Vagina (tissue), 2 donors: ENCODE results near the gene SPRYD7. TPM values are rescaled to one million over a fixed set of nuclear protein-coding genes. Genes with fewer than 3 reads are reported as not detected.

ENCODE experiments used
- DNase-seq, 2 donors: peaks; one replicate each; pipeline ENCODE4 v3.0.0-alpha.2; 2017; ENCODE audit errors: extremely low spot score in 2 of 2
- H3K27ac ChIP-seq: fragments of 200-600 bp; sonication (generic); one replicate; pipeline ENCODE4 v1.5.1; 2019
- H3K27me3 ChIP-seq: fragments of 200-600 bp; sonication (generic); one replicate; pipeline ENCODE4 v1.5.1; 2019
- H3K36me3 ChIP-seq, 2 donors: fragments of 200-600 bp; sonication (generic); one replicate each; pipeline ENCODE4 v1.5.1; 2017 to 2019
- H3K4me1 ChIP-seq: fragments of 200-600 bp; sonication (generic); one replicate; pipeline ENCODE4 v1.5.1; 2019
- H3K4me3 ChIP-seq, 2 donors: fragments of 200-600 bp; sonication (generic); 1 replicate in 1 of 2; 2 replicates in 1 of 2; pipeline ENCODE4 v1.5.1; 2016 to 2019
- H3K9me3 ChIP-seq: fragments of 200-600 bp; sonication (generic); one replicate; pipeline ENCODE4 v1.5.1; 2019
- CTCF ChIP-seq, 3 experiments: fragments of 450-650 bp in 2 of 3; fragments of 200-600 bp in 1 of 3; sonication (generic) in 1 of 3; IDR thresholded peaks; one replicate each; pipeline ENCODE4 v1.5.1; 2017 to 2019; ENCODE audit warnings: antibody characterized with exemption in 3 of 3, mild to moderate bottlenecking in 2 of 3, moderate library complexity in 2 of 3
- POLR2A ChIP-seq, 2 donors: fragments of 450-650 bp; IDR thresholded peaks; one replicate each; pipeline ENCODE4 v1.6.1; 2017; ENCODE audit warnings: antibody characterized with exemption in 2 of 2, mild to moderate bottlenecking in 2 of 2, moderate library complexity in 2 of 2
- POLR2AphosphoS5 ChIP-seq, 2 donors: sonication (generic); formaldehyde crosslinking; IDR thresholded peaks; one replicate each; pipeline ENCODE4 v1.9.0; 2017; ENCODE audit warnings: antibody characterized with exemption in 2 of 2, mild to moderate bottlenecking in 2 of 2, low read depth in 1 of 2; ENCODE audit not compliant: insufficient read depth in 1 of 2
- intact Hi-C: fragments of 100-400 bp; cut with DNase I; formaldehyde crosslinking; loops from one replicate; pipeline ENCODE4 v1.15.1; 2023
- total RNA-seq: library from RNA; depleted of rRNA; stranded (reverse); fragments of >200 nt; gene quantifications from one replicate; pipeline ENCODE4 v1.2.3, GENCODE V29; 2016

SPRYD7 gene
- total RNA-seq, 1 donor from 2014 or later = 5.4 TPM

GRCh38 chr13:49898792-49899191 is 37.3 kb downstream of the SPRYD7 start:
- intact Hi-C loops = no loop called here
- TF ChIP-seq POLR2A (IDR thresholded peaks at IDR 0.05) = no peak
- no peak for TF ChIP-seq CTCF (IDR thresholded peaks at IDR 0.05)
- TF ChIP-seq POLR2AphosphoS5 (IDR thresholded peaks at IDR 0.05; ENCODE audit: insufficient read depth in 1 of 2, low read depth in 1 of 2) = no peak
- Histone ChIP-seq H3K4me3 (no peak overlapping the region), H3K4me1 (no peaks in the 10 kb centered on the region), H3K36me3 (no peaks in the 10 kb centered on the region), H3K27ac (no peak overlapping the region), H3K9me3 (no peaks in the 10 kb centered on the region), H3K27me3 (no peaks in the 10 kb centered on the region)
- no peak for DNase-seq

DNA sequence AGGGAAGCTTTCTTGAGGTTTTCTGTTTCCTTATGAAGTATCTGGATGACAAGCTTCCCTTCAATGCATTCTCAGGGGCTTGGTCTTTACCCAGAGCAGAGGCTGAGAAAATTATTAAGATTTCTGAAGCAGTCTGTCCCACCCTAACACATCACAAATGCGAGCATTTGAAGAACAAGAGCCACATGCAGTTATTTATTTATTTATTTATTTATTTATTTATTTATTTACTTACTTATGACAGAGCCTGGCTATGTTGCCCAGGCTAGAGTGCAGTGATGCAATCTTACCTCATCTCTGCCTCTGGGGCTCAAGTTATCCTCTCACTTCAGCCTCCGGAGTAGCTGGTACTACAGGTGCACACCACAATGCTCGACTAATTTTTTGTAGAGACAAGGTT is 38.4 kb downstream of the SPRYD7 start:
- H3K9me3 ChIP-seq = no peaks in the 10 kb centered on the region
- H3K27ac ChIP-seq = no peak overlapping the region
- intact Hi-C loops = no loop called here
- DNase-seq = no peak
- no peak for TF ChIP-seq CTCF (IDR thresholded peaks at IDR 0.05)
- TF ChIP-seq POLR2A (IDR thresholded peaks at IDR 0.05) = no peak
- TF ChIP-seq POLR2AphosphoS5 (IDR thresholded peaks at IDR 0.05; ENCODE audit: insufficient read depth in 1 of 2, low read depth in 1 of 2) = no peak
- no peaks in the 10 kb centered on the region for H3K36me3 ChIP-seq
- H3K4me3 ChIP-seq = no peak overlapping the region
- H3K27me3 ChIP-seq = no peaks in the 10 kb centered on the region
- H3K4me1 ChIP-seq = no peaks in the 10 kb centered on the region

DNA sequence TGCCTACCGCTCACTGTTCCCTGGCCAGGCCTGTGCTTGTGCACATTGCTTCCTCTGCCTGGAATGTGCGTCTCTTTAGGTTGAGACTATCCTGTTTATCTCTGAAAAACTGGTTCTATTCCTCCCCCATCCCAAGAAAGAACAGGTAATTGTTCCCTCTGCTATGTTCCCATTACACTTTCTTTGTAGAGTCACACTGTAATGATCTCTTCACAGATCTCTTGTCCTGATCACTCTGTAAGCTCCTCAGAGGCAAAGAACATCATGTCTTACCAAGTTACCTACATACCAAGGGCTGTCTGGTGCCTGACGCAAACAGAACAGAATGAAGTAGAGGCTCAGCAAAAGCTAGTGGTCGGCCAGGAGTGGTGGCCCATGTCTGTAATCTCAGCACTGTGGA is 40.3 kb downstream of the SPRYD7 start:
- no peak overlapping the region for H3K27ac ChIP-seq
- H3K36me3 ChIP-seq = no peaks in the 10 kb centered on the region
- no peak for TF ChIP-seq POLR2A (IDR thresholded peaks at IDR 0.05)
- no peak for TF ChIP-seq CTCF (IDR thresholded peaks at IDR 0.05)
- no peak for TF ChIP-seq POLR2AphosphoS5 (IDR thresholded peaks at IDR 0.05; ENCODE audit: insufficient read depth in 1 of 2, low read depth in 1 of 2)
- no peak for DNase-seq
- no peaks in the 10 kb centered on the region for H3K9me3 ChIP-seq
- no peaks in the 10 kb centered on the region for H3K27me3 ChIP-seq
- no peak overlapping the region for H3K4me3 ChIP-seq
- H3K4me1 ChIP-seq = no peaks in the 10 kb centered on the region
- intact Hi-C loops = no loop called here

DNA sequence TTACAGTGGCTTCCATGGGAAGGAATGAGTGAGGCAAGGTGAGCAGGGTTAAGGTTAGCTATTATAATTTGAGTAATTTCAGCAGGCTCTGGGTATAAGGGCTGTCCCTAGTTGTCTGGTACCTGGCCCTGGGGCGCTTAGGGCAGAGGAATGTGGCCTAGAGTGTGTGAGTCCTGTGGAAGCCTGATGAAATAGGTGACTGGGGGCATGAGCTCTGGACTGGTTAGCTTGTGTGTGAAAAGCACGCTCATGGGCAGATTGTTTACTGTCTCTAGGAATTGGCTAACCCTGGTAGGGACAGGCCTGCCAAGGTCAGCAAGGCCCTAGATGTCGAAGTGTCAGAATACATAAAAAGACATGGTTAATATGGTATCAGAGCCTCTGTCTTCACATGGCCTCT is 42.5 kb downstream of the SPRYD7 start:
- H3K4me3 ChIP-seq = no peak overlapping the region
- DNase-seq = no peak
- H3K36me3 ChIP-seq = no peaks in the 10 kb centered on the region
- no peaks in the 10 kb centered on the region for H3K27me3 ChIP-seq
- no peak overlapping the region for H3K27ac ChIP-seq
- intact Hi-C loops = no loop called here
- TF ChIP-seq CTCF (IDR thresholded peaks at IDR 0.05) (no peak), POLR2A (IDR thresholded peaks at IDR 0.05) (no peak)
- no peaks in the 10 kb centered on the region for H3K4me1 ChIP-seq
- H3K9me3 ChIP-seq = no peaks in the 10 kb centered on the region

DNA sequence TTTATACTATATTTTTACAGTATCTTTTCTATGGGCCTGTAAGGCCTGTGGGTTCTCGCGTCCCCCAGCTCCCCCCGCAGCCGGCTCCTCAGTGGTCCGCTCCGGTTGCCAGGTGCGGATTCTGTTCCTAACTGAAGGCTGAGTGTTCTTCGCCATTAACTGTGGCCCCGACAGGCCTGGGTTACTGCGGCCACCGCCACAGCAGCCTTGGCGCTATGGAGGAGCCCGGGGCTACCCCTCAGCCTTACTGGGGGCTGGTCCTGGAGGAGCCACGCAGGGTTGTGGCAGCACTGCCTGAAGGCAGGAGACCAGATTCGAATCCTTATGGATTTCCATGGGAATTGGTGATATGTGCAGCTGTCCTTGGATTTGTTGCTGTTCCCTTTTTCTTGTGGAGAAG is 45.8 kb downstream of the SPRYD7 start:
- Histone ChIP-seq H3K4me3 (no peak overlapping the region), H3K27ac (no peak overlapping the region), H3K27me3 (no peaks in the 10 kb centered on the region), H3K9me3 (no peaks in the 10 kb centered on the region), H3K36me3 (no peaks in the 10 kb centered on the region), H3K4me1 (no peaks in the 10 kb centered on the region)
- intact Hi-C loops = no loop called here
- no peak for DNase-seq
- TF ChIP-seq POLR2A (IDR thresholded peaks at IDR 0.05) (no peak), CTCF (IDR thresholded peaks at IDR 0.05) (no peak), POLR2AphosphoS5 (IDR thresholded peaks at IDR 0.05; ENCODE audit: insufficient read depth in 1 of 2, low read depth in 1 of 2) (no peak)
